Effector CD8-positive, alpha-beta T cell (primary cell): ENCODE results near the gene ACTBL2.

Experiments
- DNase-seq: peaks from one replicate; lab custom pipeline; 2025; lab: John Stamatoyannopoulos, UW

The ACTBL2 gene

GRCh38 chr5:57448751-57449150 is 33.9 kb downstream of the ACTBL2 start:
- no peak for DNase-seq

DNA sequence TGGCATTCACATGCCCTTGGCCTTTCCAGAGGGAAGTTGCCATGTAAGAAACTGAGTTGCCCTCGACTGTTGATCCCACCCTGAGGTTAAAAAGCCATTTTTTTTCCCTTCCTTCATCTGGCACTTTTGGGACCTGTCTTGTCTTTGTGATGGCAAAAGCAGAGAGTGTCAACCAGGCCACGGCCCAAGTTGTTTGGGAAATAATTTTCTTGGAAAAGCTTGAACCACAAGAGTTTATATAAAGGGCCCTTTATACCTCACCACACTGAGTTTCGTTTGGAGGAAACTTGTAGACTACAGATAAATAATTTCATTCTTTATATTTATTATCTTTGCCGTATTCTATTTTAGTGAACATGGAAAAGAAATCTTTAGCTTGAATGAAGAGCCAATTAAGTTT is 34.3 kb downstream of the ACTBL2 start:
- DNase-seq: no peak

DNA sequence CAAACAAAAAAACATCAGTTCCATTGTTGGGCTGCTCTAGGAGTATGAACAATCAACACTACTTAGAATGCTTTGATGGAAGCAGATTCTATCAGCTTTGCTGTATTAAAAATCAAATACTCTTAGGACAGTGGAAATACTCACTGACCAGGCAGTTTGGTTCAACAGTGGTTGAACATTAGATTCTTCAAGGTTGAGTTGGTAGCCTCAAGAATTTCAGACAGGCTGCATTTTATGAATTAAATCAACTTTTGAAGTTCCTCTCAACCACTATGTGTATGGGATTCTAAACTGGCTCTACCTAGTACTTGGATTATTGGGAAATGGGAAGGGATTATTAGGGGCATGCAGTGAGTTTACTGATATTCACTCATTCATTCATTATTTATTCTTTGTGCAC is 35.0 kb downstream of the ACTBL2 start:
- no peak for DNase-seq

GRCh38 chr5:57446966-57447365 is 35.6 kb downstream of the ACTBL2 start:
- DNase-seq: no peak

DNA sequence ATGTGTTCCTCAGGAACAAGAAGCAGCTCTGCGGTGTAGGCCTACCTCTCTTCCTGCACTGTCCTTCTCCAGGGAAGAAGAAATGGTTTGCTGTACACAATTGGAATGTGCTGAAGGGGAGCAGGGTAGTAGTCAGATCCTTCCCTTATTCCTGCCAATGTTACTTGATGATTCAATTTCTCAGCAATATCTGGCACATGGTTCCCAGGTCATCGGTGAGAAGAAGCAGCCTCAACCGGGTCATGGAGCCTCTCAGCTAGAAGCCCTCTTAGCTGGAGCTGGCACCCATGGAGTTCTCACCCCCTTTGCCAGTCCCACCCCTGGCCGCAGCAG is 36.9 kb downstream of the ACTBL2 start:
- DNase-seq: no peak

DNA sequence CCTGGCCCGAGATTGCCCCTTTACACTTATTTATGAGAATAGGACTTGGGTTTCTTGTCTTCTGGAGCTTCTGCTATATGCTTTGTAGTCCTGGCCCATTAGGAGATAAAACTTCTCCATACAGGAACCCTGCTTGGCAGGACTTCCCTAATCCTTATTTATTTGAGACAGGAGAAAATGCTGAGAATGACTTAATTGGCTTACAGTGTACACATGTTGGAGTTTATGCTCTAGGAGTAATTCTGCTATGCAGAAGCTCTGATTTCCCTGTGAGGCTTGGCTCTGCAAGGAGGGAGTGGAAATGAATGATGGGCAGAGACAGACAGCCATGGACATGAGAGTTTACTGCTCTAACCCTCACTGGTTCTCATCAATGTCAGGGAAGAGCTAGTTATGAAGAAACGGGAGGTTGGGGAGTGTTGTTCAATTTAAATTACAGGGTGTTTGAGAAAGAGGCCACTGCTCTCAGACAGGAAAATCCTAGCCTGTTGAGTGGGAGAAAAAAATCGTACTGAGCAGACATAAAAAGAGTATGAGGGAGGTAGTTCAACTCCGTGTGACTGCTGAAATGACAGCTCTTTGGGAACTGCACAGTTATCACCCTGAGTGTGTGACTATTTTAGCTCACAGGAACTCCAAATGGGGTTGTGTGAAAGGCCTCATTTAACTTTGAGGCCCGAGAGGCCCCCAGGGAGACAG is 37.5 kb downstream of the ACTBL2 start:
- DNase-seq: no peak

- DNase-seq: no peak
Observed at GRCh38 chr5:57442080-57442839, 40.4 kb downstream of the ACTBL2 start.

DNA sequence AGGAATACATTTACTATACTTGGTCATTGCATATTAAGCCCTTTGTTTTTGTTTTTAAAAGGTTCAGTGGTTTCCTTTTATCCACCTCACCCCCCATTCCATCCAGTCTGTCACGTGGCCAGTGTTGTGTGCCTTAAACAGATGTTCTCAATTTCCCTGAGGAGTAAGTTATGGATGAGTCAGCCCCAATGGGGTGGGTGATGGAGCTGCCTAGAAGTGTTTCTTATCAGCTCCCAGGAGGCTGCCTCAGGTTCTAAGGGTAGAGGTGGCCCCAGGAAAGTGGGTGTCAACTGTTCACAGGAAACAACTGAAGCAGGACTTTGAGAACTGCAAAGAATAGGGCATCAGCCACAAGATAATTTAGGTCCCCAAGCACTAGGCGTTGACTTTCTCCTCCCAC is 41.1 kb downstream of the ACTBL2 start:
- DNase-seq: no peak

GRCh38 chr5:57439601-57440000 is 43.0 kb downstream of the ACTBL2 start:
- no peak for DNase-seq

- no peak for DNase-seq
Observed at GRCh38 chr5:57437976-57438805, 44.4 kb downstream of the ACTBL2 start.

- no peak for DNase-seq
Observed at GRCh38 chr5:57436586-57436985, 46.0 kb downstream of the ACTBL2 start.

DNA sequence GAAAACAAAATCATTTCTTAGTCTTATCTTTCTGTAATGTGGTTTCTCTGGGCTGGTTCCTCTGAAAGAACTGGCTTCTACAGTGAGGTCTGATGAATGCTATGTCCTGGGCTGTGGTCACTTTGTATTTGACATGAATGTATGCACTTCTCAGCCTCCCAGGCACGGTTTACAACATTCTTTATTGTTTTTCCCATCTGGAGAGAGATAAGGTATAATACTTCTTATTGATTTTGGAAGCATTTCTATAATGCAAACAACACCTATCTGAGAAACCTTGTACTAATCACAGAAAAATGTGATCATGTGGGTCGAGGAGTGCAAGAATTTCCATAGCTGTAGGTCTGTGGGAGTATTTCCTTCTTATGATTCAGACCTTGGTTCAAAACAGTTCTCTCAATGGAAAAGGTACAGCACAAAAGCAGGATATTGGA is 46.9 kb downstream of the ACTBL2 start:
- DNase-seq: no peak

DNA sequence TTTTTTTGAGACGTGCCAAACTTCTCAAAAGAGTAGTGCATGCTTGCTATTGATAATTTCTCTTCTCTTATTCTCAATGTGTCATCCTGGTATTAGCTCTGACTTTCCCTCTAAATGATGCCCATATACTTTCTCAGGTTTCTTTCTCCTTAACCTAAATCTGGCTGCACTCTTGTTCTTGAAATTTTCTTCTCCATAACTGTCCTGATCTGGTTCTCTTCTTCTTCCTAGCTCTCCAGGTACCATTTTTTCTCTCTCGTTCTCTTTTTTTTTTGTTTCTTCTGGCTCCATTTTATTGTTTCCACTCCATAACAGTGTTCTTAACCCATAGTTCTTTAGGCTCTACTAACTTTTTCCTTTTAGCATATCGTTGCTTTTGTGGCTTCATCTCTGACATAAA is 47.9 kb downstream of the ACTBL2 start:
- DNase-seq: no peak

DNA sequence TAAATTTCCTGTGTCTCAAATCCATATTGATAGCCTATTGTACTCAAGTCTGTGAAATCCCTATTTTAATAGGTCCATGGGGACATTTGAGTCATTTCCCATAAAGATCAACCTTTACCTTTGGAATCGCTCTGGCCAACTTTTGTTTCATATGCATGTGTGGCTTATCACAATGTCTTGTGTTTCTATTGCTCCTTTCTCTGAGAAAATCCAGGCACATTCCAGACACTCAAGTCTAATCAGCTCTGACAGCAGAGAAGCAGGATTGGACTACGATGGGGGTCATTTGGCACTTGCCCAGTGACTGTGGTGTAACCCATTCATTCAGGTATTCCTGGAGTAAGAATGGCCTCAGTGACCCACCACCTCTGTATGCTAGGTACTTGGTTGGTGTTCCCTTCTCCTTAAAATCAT is 48.4 kb downstream of the ACTBL2 start:
- no peak for DNase-seq

GRCh38 chr5:57432876-57433275 is 49.7 kb downstream of the ACTBL2 start:
- no peak for DNase-seq

DNA sequence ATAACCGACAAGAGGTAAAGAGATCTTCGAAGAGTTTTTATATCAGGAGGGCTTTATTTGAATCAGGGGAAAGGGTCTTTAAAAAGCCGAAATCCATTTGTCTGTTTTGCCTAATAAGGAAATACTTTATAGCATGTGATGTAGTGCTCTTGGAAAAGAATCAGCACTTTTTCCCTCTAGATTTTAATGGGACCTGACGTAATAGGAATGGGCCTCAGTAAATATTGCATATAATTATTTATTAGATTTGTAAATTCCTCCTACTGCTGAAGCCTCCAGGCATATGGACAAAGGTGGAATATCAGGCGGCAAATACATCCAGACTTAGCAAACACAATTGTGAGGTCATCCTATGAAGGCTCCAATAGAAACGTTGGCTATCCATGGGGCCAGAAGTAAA is 50.9 kb downstream of the ACTBL2 start:
- DNase-seq: no peak
